ENCODE measurements around the gene PPT1. TPM values are rescaled to one million over a fixed set of nuclear protein-coding genes. Genes with fewer than 3 reads are reported as not detected.

The PPT1 gene
- total RNA-seq, 4 donors from 2014 or later, result 58.1 to 77.7 (median 64.2) TPM

DNA sequence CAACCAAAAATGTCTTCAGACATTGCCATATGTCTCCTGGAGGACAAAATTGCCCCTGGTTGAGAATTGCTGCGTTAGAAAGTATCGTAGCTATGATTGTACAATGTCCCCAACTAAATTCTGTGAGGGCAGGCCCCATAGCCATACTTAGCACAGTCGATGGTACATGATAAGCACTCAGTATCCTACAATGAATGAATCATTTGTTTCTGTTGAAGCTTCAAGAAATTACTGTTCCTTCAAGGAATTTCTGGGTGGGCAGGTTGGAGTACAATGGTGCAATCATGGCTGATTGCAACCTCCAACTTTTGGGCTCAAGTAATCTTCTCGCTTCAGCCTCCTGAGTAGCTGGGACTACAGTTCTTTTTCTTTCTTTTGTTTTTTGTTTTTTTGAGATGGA is 51.9 kb downstream of the PPT1 start:
- H3K27ac ChIP-seq, result no peak overlapping the region
- no peaks in the 10 kb centered on the region for H3K9me3 ChIP-seq
- no peaks in the 10 kb centered on the region for H3K36me3 ChIP-seq
- TF ChIP-seq POLR2A (IDR thresholded peaks at IDR 0.05) (no peak), CTCF (IDR thresholded peaks at IDR 0.05) (no peak)
- WGBS, 2 donors, result 91 to 92% methylated on average over 4 of the region's 4 CpGs
- H3K4me1 ChIP-seq, result peaks cover 36 to 71% of the 10 kb centered on the region in 2 donors
- no peaks in the 10 kb centered on the region for H3K27me3 ChIP-seq
- no peak for DNase-seq
- intact Hi-C loops (cut with DNase I), result no loop called here
- no peak overlapping the region for H3K4me3 ChIP-seq (replicated peaks in 1 of 3)

DNA sequence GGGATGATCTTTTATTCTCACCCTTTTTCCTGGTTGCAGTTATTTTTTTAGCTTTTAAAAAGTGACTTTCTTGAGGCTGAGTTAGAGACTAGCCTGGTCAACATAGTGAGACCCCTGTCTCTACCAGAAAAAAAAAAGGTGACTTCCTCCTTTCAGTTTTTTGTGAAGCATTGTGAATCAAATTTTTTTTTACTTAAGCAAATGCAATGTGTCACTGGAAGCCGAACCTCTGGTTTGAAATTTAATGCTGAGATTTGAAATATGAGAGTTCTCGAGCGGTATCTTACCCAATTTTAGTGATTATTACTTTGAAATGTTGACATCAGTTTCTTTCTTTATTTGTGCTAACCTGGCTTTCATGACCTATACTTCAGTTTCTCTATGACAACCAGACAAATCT is 52.9 kb downstream of the PPT1 start:
- no peak for TF ChIP-seq POLR2A (IDR thresholded peaks at IDR 0.05)
- no peak for TF ChIP-seq CTCF (IDR thresholded peaks at IDR 0.05)
- Histone ChIP-seq H3K36me3 (no peaks in the 10 kb centered on the region), H3K4me1 (peaks cover 29 to 63% of the 10 kb centered on the region in 2 donors), H3K9me3 (no peaks in the 10 kb centered on the region), H3K27ac (no peak overlapping the region), H3K27me3 (no peaks in the 10 kb centered on the region), H3K4me3 (replicated peaks in 1 of 3) (no peak overlapping the region)
- no peak for DNase-seq
- intact Hi-C loops (cut with DNase I), result no loop called here
- WGBS, 2 donors, result 75 to 83% methylated on average over 3 of the region's 3 CpGs

GRCh38 chr1:40042341-40042740 is 54.7 kb downstream of the PPT1 start:
- intact Hi-C loops (cut with DNase I), result no loop called here
- no peak for DNase-seq
- WGBS, 2 donors, result 67 to 73% methylated on average over 4 of the region's 4 CpGs
- Histone ChIP-seq H3K27ac (no peak overlapping the region), H3K27me3 (no peaks in the 10 kb centered on the region), H3K4me3 (replicated peaks in 1 of 3) (no peak overlapping the region), H3K4me1 (peaks cover 18 to 55% of the 10 kb centered on the region in 2 donors), H3K36me3 (no peaks in the 10 kb centered on the region), H3K9me3 (no peaks in the 10 kb centered on the region)
- no peak for TF ChIP-seq CTCF (IDR thresholded peaks at IDR 0.05)
- TF ChIP-seq POLR2A (IDR thresholded peaks at IDR 0.05), result no peak

- 10 to 15% methylated on average over 5 of the region's 5 CpGs for WGBS, 2 donors
- Histone ChIP-seq H3K27ac (peak overlapping the region in 2 of 3 donors; percentile 81 to 99), H3K36me3 (no peaks in the 10 kb centered on the region), H3K4me1 (peaks cover 16 to 51% of the 10 kb centered on the region in 2 donors), H3K9me3 (no peaks in the 10 kb centered on the region), H3K27me3 (no peaks in the 10 kb centered on the region), H3K4me3 (replicated peaks in 1 of 3) (peak overlapping the region; percentile 61 to 94 (median 91))
- DNase-seq, result no peak
- intact Hi-C loops (cut with DNase I), result no loop called here
- TF ChIP-seq POLR2A (IDR thresholded peaks at IDR 0.05) (no peak), CTCF (IDR thresholded peaks at IDR 0.05) (no peak)
Measured at GRCh38 chr1:40041466-40041838, 55.6 kb downstream of the PPT1 start.

DNA sequence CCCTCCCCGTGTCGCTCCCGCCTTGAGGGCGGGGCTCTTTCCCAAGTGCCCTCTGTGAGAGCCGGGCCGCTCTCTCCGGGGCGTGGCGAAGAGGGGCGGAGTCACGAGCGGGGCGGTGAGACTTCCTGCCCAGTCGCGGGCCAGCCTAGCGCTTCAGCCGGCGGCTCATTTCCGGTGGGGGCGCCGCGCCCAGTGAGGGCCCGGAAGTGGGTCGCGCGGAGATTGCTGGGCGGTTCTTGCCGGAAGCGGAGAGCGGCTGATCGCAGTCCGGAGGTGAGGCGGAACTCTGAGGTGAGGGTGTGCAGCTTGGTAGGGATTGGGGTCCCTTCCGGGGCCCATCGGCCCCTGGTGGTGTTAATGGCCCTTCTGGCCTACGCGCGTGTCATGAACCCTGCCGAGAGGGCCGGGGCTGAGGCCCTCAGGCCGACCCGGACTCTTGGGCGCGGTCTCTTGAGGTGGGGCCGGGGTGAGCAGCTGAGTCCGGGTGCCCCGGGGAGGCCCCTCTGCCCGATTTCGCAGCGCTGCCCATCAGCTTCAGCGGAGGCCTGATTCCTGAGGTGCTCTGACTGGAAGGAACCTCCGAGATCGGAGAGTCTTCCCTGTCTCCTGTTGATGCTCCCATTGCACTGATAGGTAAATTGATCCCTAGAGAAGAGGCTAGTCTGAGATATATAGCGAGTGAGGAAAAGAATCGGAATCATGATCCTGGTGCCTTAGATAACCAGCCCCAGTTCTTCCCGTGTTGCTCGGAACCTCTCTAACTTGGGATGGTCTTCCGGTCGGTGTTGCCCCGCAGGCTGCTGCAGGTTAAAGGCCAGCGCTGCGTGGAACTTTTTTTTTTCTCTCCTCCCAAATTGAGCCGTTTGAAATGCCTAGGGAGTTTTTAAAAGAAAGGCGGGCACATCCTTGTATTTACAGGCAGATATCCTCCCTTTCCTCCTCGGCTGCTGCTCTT is 56.3 kb downstream of the PPT1 start, which contains the start of gene CAP1:
CAP1 (plus strand) TSS at position 219 of the 955 bp plus-strand sequence. CDS start 18,618 bp downstream, outside the sequence.
- H3K27me3 ChIP-seq, result no peaks in the 10 kb centered on the region
- TF ChIP-seq POLR2A (IDR thresholded peaks at IDR 0.05) (peak in 1 of 2 donors; percentile 72), CTCF (IDR thresholded peaks at IDR 0.05) (no peak)
- WGBS, 2 donors, result 0 to 1% methylated on average over 23 to 45 of the region's 65 CpGs
- peaks cover 16 to 45% of the 10 kb centered on the region in 2 donors for H3K4me1 ChIP-seq
- intact Hi-C loops (cut with DNase I), result no loop called here
- H3K4me3 ChIP-seq (replicated peaks in 1 of 3), result peak within 1 kb of the TSS; percentile 61 to 94 (median 91)
- H3K9me3 ChIP-seq, result no peaks in the 10 kb centered on the region
- H3K27ac ChIP-seq, result peak within 1 kb of the TSS; percentile 96 to 99 (median 99)
- DNase-seq, result peak; percentile 99 to 100
- H3K36me3 ChIP-seq, result no peaks in the 10 kb centered on the region
